Vagina (tissue), 2 donors: ENCODE measurements around the gene LNP1. TPM values are rescaled to one million over a fixed set of nuclear protein-coding genes. Genes with fewer than 3 reads are reported as not detected.
A peak's percentile ranks its signal among the peaks of the same experiment; 100 is the strongest.

Source experiments
- DNase-seq, 2 donors: peaks; one replicate each; pipeline ENCODE4 v3.0.0-alpha.2; 2017; ENCODE audit errors: extremely low spot score in 2 of 2
- H3K27ac ChIP-seq: fragments of 200-600 bp; sonication (generic); one replicate; pipeline ENCODE4 v1.5.1; 2019
- H3K27me3 ChIP-seq: fragments of 200-600 bp; sonication (generic); one replicate; pipeline ENCODE4 v1.5.1; 2019
- H3K36me3 ChIP-seq, 2 donors: fragments of 200-600 bp; sonication (generic); one replicate each; pipeline ENCODE4 v1.5.1; 2017 to 2019
- H3K4me1 ChIP-seq: fragments of 200-600 bp; sonication (generic); one replicate; pipeline ENCODE4 v1.5.1; 2019
- H3K4me3 ChIP-seq, 2 donors: fragments of 200-600 bp; sonication (generic); 1 replicate in 1 of 2; 2 replicates in 1 of 2; pipeline ENCODE4 v1.5.1; 2016 to 2019
- H3K9me3 ChIP-seq: fragments of 200-600 bp; sonication (generic); one replicate; pipeline ENCODE4 v1.5.1; 2019
- CTCF ChIP-seq, 3 experiments: fragments of 450-650 bp in 2 of 3; fragments of 200-600 bp in 1 of 3; sonication (generic) in 1 of 3; IDR thresholded peaks; one replicate each; pipeline ENCODE4 v1.5.1; 2017 to 2019; ENCODE audit warnings: antibody characterized with exemption in 3 of 3, mild to moderate bottlenecking in 2 of 3, moderate library complexity in 2 of 3
- POLR2A ChIP-seq, 2 donors: fragments of 450-650 bp; IDR thresholded peaks; one replicate each; pipeline ENCODE4 v1.6.1; 2017; ENCODE audit warnings: antibody characterized with exemption in 2 of 2, mild to moderate bottlenecking in 2 of 2, moderate library complexity in 2 of 2
- POLR2AphosphoS5 ChIP-seq, 2 donors: sonication (generic); formaldehyde crosslinking; IDR thresholded peaks; one replicate each; pipeline ENCODE4 v1.9.0; 2017; ENCODE audit warnings: antibody characterized with exemption in 2 of 2, mild to moderate bottlenecking in 2 of 2, low read depth in 1 of 2; ENCODE audit not compliant: insufficient read depth in 1 of 2
- intact Hi-C: fragments of 100-400 bp; cut with DNase I; formaldehyde crosslinking; loops from one replicate; pipeline ENCODE4 v1.15.1; 2023
- total RNA-seq: library from RNA; depleted of rRNA; stranded (reverse); fragments of >200 nt; gene quantifications from one replicate; pipeline ENCODE4 v1.2.3, GENCODE V29; 2016

The LNP1 gene
- total RNA-seq, 1 donor from 2014 or later: 4.4 TPM

- Histone ChIP-seq H3K27ac (peak overlapping the region; percentile 85), H3K4me3 (peak overlapping the region; percentile 93 to 94), H3K9me3 (no peaks in the 10 kb centered on the region), H3K4me1 (peaks cover 64% of the 10 kb centered on the region), H3K27me3 (no peaks in the 10 kb centered on the region), H3K36me3 (no peaks in the 10 kb centered on the region)
- no peak for DNase-seq
- no peak for TF ChIP-seq POLR2A (IDR thresholded peaks at IDR 0.05)
- intact Hi-C loops: no loop called here
Measured at GRCh38 chr3:100400419-100400779, 940 bp upstream of the LNP1 start.

GRCh38 chr3:100401674-100402041 is 319 bp downstream of the LNP1 start:
- H3K36me3 ChIP-seq: no peaks in the 10 kb centered on the region
- H3K27ac ChIP-seq: peak overlapping the region; percentile 85
- H3K27me3 ChIP-seq: no peaks in the 10 kb centered on the region
- no peak for TF ChIP-seq CTCF (IDR thresholded peaks at IDR 0.05)
- TF ChIP-seq POLR2A (IDR thresholded peaks at IDR 0.05): no peak
- TF ChIP-seq POLR2AphosphoS5 (IDR thresholded peaks at IDR 0.05; ENCODE audit: insufficient read depth in 1 of 2, low read depth in 1 of 2): no peak
- no peaks in the 10 kb centered on the region for H3K9me3 ChIP-seq
- DNase-seq: no peak
- H3K4me1 ChIP-seq: peaks cover 52% of the 10 kb centered on the region
- peak overlapping the region; percentile 93 to 94 for H3K4me3 ChIP-seq
- intact Hi-C loops: no loop called here

- intact Hi-C loops: no loop called here
- peak overlapping the region; percentile 93 to 94 for H3K4me3 ChIP-seq
- H3K9me3 ChIP-seq: no peaks in the 10 kb centered on the region
- TF ChIP-seq POLR2A (IDR thresholded peaks at IDR 0.05) (no peak), CTCF (IDR thresholded peaks at IDR 0.05) (no peak), POLR2AphosphoS5 (IDR thresholded peaks at IDR 0.05; ENCODE audit: insufficient read depth in 1 of 2, low read depth in 1 of 2) (no peak)
- peak overlapping the region; percentile 85 for H3K27ac ChIP-seq
- peaks cover 46% of the 10 kb centered on the region for H3K4me1 ChIP-seq
- DNase-seq: no peak
- no peaks in the 10 kb centered on the region for H3K27me3 ChIP-seq
- H3K36me3 ChIP-seq: no peaks in the 10 kb centered on the region
Measured at GRCh38 chr3:100402256-100402655, 917 bp downstream of the LNP1 start.

- Histone ChIP-seq H3K27ac (peak overlapping the region; percentile 85), H3K4me3 (peak overlapping the region in 1 of 2 donors; percentile 93), H3K36me3 (no peaks in the 10 kb centered on the region), H3K9me3 (no peaks in the 10 kb centered on the region), H3K4me1 (peaks cover 43% of the 10 kb centered on the region), H3K27me3 (no peaks in the 10 kb centered on the region)
- no peak for DNase-seq
- no peak for TF ChIP-seq POLR2AphosphoS5 (IDR thresholded peaks at IDR 0.05; ENCODE audit: insufficient read depth in 1 of 2, low read depth in 1 of 2)
- no peak for TF ChIP-seq POLR2A (IDR thresholded peaks at IDR 0.05)
- TF ChIP-seq CTCF (IDR thresholded peaks at IDR 0.05): no peak
- intact Hi-C loops: no loop called here
Measured at GRCh38 chr3:100402891-100403290, 1.6 kb downstream of the LNP1 start.

- intact Hi-C loops: no loop called here
- no peaks in the 10 kb centered on the region for H3K9me3 ChIP-seq
- no peak for TF ChIP-seq POLR2A (IDR thresholded peaks at IDR 0.05)
- no peak for TF ChIP-seq POLR2AphosphoS5 (IDR thresholded peaks at IDR 0.05; ENCODE audit: insufficient read depth in 1 of 2, low read depth in 1 of 2)
- no peak for TF ChIP-seq CTCF (IDR thresholded peaks at IDR 0.05)
- no peaks in the 10 kb centered on the region for H3K36me3 ChIP-seq
- no peaks in the 10 kb centered on the region for H3K27me3 ChIP-seq
- no peak for DNase-seq
- peaks cover 41% of the 10 kb centered on the region for H3K4me1 ChIP-seq
- no peak overlapping the region for H3K4me3 ChIP-seq
- no peak overlapping the region for H3K27ac ChIP-seq
Measured at GRCh38 chr3:100403362-100404249, 2.3 kb downstream of the LNP1 start.
